ENCODE measurements around the gene ASTN1.

ASTN1 gene

DNA sequence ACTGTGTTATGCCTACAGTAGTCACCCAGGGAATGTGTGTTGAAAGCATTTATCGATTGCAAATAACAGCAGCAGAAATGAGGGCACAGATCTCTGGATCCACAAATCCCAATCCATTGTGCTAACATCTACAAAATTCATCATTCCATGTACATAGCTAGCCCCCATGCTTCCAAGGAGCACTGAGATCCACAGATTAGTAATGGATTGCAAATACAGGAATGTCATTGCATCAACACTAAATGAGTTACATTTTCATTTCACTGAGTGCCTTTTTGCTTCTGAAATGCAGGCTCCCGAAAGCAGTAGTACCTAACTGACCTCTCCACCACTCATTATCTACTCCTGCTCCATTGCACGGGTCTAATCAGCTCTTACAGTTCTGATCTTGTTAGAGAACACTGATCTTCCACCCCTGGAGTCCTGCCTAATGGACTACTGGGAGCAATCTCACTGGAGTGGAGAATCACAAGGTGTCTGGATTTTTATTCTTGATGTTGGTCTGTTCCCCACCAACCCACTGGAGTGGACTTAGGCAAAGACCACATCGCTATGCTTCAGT is 30.5 kb downstream of the ASTN1 start:
- TF ChIP-seq, protein P1, sequence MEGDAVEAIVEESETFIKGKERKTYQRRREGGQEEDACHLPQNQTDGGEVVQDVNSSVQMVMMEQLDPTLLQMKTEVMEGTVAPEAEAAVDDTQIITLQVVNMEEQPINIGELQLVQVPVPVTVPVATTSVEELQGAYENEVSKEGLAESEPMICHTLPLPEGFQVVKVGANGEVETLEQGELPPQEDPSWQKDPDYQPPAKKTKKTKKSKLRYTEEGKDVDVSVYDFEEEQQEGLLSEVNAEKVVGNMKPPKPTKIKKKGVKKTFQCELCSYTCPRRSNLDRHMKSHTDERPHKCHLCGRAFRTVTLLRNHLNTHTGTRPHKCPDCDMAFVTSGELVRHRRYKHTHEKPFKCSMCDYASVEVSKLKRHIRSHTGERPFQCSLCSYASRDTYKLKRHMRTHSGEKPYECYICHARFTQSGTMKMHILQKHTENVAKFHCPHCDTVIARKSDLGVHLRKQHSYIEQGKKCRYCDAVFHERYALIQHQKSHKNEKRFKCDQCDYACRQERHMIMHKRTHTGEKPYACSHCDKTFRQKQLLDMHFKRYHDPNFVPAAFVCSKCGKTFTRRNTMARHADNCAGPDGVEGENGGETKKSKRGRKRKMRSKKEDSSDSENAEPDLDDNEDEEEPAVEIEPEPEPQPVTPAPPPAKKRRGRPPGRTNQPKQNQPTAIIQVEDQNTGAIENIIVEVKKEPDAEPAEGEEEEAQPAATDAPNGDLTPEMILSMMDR (IDR thresholded peaks at IDR 0.05; ENCODE audit: low read depth, low read length): no peak
- DNase-seq (ENCODE audit: low read depth in 2 of 2): no peak
- H3K4me3 ChIP-seq (replicated peaks in 1 of 2; ENCODE audit: low read depth in 2 of 2, low read length in 2 of 2): no peak overlapping the region

DNA sequence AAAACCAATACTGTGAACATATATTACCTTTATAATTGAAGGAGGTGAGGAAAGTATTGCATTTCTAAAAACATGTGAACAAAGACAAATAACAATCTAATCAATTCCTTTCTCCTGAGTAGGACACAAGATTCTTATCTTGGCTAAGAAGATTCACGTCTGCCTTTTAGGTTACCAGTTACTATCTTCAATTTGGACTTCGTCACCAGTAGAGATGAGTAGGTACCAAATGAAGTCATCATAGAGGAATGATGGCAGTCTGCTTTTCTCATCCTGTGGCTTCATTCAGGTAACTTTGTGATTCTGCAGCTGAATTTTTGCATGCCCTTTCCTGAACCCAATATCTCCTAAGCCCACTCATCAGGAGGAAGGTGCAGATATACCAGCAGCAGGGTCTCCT is 32.4 kb downstream of the ASTN1 start:
- H3K4me3 ChIP-seq (replicated peaks in 1 of 2; ENCODE audit: low read depth in 2 of 2, low read length in 2 of 2): no peak overlapping the region
- TF ChIP-seq, protein P1 (IDR thresholded peaks at IDR 0.05; ENCODE audit: low read depth, low read length): no peak
- no peak for DNase-seq (ENCODE audit: low read depth in 2 of 2)

DNA sequence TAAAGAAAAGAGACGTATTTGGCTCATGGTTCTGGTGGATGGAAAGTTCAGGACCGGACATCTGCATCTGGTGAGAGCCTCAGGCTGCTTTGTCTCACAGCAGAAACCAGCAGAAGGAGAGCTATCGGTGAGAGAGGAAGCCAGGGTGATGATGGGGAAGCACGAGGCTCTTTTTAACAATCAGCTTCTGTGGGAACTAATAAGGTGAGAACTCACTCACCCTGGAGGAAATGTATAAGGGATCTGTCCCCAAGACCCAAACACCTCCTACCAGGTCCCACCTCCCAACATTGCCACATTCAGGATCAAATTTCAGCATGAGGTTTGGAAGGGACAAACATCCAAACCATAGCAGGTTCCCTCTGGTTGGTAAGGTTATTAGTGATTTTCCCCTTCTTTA is 32.8 kb downstream of the ASTN1 start:
- no peak overlapping the region for H3K4me3 ChIP-seq (replicated peaks in 1 of 2; ENCODE audit: low read depth in 2 of 2, low read length in 2 of 2)
- TF ChIP-seq, protein P1 (IDR thresholded peaks at IDR 0.05; ENCODE audit: low read depth, low read length): no peak
- DNase-seq (ENCODE audit: low read depth in 2 of 2): no peak

DNA sequence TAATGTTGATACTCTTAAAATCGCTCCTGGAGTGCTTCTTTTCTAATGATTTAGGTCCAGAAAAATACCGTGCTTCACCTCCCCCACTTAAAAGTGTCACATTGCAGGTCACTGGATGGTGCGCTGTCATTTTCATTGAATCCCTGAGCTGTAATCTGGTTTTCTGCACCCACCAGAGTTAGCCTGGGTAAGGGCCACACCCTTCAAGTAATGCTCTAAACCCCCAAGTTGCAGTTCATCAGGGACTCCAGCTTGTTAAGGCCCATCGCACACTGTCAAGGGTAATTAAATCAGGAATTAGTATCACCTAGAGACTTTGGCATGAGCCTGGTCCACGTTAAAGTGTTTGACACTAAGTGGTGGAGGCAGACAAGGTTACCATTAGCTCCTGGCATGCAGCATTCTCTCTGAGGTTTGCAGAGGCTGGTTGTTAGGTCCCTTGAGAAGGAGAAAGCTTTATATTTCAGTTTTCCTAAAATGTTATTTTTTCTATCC is 34.0 kb downstream of the ASTN1 start:
- no peak for DNase-seq (ENCODE audit: low read depth in 2 of 2)
- TF ChIP-seq, protein P1 (IDR thresholded peaks at IDR 0.05; ENCODE audit: low read depth, low read length): no peak
- no peak overlapping the region for H3K4me3 ChIP-seq (replicated peaks in 1 of 2; ENCODE audit: low read depth in 2 of 2, low read length in 2 of 2)

DNA sequence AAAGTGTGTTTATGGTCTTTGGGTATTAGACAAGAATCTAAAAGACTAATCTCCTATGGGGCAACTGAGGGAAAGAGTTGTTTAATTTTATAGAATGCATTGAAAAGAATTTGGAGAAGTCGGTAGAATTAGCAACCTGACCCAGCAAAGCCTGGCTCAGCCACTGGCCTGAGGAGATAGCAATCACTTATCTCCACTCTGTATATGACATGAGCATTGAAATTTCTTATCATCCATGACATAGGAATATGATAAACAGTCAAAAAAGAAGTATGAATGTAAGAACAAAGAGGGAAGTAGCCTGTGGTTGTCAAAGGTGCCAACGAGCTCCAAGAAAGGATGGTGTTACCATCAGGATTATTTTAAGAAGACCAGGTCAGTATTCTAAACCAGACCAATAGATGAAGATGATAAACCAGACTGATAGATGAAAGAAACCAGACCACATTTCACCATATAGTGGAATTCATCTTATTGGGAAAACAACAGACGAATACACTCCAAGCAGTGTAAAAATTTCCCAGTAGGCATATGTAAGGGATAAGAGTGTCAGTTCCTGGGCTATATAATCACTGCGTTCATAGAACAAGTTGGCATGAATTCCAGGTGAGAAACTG is 35.7 kb downstream of the ASTN1 start:
- TF ChIP-seq, protein P1 (IDR thresholded peaks at IDR 0.05; ENCODE audit: low read depth, low read length): no peak
- H3K4me3 ChIP-seq (replicated peaks in 1 of 2; ENCODE audit: low read depth in 2 of 2, low read length in 2 of 2): no peak overlapping the region
- DNase-seq (ENCODE audit: low read depth in 2 of 2): no peak

DNA sequence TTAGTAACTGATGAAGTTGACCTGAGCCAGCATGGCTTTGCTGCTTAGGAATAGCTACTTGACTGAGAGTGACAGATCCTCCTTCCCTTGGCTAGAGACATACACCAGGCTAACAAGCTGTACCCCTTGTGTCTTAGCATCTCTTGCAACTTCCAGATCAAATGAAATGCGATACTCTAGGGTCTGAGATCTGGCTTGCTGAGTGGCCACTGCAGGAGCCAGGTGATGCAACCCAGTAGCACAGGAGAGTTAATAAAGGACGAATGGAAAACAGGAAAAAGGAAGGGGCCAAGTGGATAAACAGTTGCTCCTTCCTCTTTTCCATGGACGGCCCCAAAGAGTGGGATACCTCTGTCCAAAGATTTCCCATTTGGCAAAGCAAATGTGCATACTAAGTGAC is 38.2 kb downstream of the ASTN1 start:
- no peak overlapping the region for H3K4me3 ChIP-seq (replicated peaks in 1 of 2; ENCODE audit: low read depth in 2 of 2, low read length in 2 of 2)
- no peak for DNase-seq (ENCODE audit: low read depth in 2 of 2)

More for the DNA sequence above, 38.2 kb downstream of the ASTN1 start:
- TF ChIP-seq, protein P1 (IDR thresholded peaks at IDR 0.05; ENCODE audit: low read depth, low read length): no peak

Measured in cardiac fibroblast (primary cell).